ENCODE results near the gene COL9A1.

The COL9A1 gene

GRCh38 chr6:70285201-70285600 lies 17.7 kb downstream of the COL9A1 start:
- no peak for DNase-seq

- DNase-seq: no peak
Observed at GRCh38 chr6:70282919-70283461, 19.9 kb downstream of the COL9A1 start.

DNA sequence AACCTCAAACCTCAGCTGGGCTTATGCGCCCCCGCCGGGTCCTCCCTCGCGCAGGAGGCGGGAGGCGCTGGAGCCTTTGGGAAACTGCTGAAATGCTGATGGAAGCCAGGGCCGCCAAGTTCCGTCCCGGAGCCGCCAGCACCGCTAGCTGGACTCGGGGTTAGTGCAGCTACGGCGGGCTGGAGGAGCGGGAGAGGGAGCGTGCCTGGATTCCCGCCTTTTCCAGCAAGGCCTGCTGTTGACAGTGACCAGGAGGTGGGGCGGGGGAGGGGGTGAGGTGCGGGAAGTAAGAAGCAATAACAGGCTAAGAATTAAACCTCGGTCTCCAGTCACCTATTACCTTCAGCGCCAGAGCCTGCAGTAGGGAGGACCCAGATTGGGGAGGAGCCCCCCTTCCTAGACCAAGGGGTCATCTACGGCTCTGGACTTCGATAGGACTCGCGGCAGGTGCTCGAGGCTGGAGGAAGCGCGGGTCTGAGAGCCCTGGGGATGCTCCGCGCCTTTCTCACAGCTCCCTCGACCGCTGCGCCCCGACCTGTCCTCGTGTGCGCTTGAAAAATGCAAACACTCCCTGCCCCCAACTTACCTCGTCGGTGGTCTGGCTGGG lies 20.5 kb downstream of the COL9A1 start:
- no peak for DNase-seq

DNA sequence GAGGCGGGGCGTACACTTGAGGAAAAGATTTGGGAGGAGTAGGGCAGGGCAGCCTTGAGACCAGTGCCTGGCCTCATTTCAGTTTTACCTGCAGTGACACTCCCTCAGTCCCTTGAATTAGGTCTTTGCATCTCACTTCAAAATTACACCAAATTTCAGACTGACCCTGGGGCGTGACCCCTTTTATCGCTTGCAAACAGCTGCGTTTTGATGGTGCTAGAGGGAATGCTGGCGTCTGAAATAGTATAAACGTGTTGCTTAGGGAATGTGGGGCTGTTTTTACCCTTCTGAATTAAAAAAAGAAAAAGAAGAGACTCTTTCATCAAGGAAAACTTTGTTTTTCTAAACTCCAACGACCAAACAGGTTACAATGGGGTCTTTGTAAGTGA lies 21.0 kb downstream of the COL9A1 start:
- DNase-seq: no peak

DNA sequence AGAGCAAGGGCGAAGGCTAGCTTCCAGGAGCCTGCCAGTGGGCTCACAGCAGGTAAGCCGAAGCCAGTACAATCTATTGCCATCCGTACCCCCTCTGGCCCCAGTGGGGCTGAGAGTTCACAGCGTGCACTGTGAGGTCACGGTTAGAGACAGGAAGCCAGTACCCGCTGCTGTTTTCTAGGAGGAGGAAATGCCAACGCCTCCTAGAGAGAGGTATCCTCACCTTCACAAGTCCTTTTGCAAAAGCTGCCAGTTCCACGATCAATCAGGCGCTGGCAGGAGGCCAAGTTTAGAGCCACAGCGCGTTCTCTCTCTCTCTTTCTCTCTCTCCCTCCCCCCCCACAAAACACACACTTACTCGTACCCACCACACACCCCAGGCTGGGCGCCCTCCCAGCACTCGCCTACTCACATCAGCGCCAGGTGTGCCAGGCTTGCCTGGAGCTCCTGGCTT lies 22.5 kb downstream of the COL9A1 start:
- no peak for DNase-seq

DNA sequence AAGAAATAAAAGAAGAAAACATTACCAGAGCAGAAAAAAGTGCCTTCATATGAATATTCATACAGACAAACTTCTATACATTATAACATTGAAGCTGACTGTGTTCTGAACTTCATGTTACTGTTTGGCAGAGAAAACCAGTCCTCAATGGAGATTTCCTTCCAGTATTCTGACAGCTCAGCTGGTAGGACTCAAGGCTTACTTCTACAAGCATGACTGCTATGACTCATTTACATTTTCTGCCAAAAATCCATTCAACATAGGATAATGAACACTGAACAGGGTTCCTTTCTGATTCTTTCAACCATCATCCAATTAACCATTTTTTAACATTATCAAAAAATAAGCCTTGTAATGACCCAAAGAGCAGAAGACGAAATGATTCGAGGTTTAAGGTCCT lies 25.4 kb downstream of the COL9A1 start:
- DNase-seq: no peak

DNA sequence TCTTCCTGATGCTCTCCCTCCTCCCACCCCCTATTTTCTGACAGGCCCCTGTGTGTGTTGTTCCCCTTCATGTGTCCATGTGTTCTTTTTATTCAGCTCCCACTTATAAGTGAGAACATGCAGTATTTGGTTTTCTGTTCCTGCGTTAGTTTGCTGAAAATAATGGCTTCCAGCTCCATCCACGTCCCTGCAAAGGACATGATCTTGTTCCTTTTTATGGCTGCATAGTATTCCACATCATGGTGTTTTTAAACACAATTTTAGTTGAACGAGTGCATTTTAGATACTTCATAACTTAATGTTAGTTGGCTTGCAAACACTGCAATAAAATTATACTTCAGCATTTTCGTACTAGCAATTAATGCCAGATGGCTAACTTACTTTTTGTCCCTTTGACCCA lies 28.5 kb downstream of the COL9A1 start:
- DNase-seq: no peak

DNA sequence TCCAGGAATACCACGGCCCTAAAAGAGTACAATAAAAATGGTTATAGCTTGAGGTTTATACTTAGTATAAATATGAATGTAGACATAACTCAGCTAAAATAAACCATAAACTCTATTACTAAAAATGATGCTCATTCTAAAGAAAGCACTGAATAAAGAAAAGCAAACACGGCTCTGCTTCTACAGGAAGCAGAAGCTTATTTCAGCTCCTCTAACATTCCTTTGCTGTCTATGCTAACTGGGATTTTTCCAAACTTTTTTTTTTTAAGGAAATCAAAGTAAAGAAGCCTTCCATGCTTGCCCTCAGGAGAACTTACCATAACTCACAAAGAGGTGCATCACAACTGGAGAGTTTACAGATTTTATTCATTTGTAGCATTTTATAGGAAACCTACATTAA lies 30.8 kb downstream of the COL9A1 start:
- no peak for DNase-seq

DNA sequence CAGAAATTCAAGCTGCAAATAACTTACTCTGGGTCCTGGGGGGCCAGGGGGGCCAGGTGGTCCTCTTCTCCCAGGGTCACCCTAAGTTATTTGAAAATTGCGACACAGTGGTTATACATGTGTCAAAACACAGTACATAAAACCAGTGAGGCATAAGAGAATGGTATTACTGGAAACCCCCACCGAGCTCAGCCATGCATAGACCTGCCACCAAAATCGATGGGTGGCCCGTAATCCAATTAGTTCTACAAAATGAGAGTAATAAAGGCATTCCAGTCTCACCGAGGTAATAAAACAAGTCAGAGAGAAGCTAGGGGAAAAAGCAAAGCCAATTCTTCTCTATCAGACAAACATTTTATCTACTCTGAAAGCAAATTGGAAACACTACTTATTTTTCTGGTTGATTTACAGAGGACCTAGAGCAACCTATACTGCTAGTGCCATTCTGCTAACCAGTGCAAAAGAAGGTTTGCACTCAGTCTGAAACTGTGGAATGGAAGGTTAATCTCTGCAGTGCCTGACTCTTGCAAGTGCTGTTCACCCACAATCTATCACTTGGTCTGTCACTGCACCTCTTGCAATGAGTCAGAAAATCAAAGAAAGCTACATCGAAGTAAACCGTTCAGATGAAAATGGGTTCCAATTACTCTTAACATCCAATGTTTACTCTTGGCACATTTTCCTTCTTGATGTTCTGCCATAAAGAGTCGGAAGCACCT lies 32.4 kb downstream of the COL9A1 start:
- DNase-seq: no peak

DNA sequence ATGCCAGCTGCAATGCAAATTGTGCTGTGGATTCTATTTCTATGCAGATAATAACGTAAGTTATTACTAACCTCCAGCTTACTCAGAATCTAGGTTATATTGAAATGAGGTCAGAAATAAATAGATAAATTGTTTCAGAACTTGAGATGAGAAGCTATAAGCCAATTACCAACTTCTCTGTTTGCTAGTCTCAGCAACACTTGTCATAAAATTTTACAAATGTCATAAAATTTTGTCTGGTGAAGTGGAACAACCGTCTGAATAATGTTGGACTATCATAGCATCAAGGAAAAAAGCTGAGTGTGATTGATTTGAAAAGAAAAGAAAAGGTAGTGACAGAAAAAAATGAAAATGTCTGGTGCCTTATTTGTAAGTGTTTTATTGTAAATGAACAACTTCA lies 36.7 kb downstream of the COL9A1 start:
- no peak for DNase-seq

- no peak for DNase-seq
Observed at GRCh38 chr6:70264306-70264705, 38.6 kb downstream of the COL9A1 start.

DNA sequence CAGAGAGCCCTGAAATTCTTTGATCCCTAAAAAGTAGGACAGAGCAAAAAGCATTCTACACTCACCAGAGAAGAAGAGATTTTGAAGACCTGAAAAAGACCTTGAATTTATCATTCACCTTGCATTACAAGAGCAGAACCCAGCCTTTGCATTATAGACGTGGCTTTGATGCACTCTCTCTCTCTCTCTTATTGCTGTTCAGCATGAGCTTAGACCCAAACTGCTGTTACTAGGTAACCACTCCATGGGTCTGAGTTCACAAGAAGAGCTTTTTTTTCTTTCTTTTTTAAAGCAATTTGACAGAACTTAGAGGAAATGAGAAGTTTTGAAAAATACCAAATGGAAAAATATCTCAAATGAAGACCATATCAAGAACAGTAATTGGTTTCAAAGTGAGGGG lies 44.4 kb downstream of the COL9A1 start:
- DNase-seq: no peak

- DNase-seq: no peak
Observed at GRCh38 chr6:70257768-70258273, 45.1 kb downstream of the COL9A1 start.

DNA sequence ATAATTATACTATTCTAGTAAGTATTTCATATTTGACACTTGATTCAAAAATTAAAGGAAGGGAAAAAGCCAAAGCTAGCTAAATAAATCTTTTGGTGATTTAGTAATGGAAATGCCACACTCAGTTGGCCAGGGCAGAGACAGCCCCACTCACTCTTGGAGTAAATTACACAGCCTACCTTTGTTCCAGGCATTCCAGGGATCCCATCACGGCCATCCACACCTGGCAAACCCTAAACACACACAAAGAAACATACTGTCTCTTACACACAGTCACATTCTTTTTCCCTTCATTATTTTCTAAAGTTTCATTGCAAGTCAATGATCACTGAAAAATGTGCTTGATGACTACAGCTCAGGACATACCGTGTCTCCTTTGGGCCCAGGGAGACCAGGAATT lies 48.1 kb downstream of the COL9A1 start:
- no peak for DNase-seq

DNA sequence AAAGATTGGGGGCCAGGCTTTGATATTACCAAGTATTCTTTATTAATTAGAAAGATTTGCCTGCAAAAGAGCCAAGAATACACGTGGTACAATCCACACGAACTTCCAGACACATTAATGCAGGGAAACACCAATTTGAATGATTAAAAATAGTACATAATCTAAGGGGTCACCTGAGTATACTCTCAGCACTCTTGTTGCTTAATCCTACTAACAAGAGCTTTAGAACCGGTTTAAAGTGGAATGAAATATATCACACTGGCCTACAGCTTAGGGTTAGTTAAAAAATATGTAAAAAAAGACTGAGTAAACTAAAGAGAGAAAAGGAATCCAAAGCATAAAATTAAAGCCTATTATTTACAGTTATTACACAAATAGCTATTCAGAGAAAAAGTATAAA lies 49.0 kb downstream of the COL9A1 start:
- DNase-seq: no peak

GRCh38 chr6:70252604-70253003 lies 50.3 kb downstream of the COL9A1 start:
- no peak for DNase-seq

DNA sequence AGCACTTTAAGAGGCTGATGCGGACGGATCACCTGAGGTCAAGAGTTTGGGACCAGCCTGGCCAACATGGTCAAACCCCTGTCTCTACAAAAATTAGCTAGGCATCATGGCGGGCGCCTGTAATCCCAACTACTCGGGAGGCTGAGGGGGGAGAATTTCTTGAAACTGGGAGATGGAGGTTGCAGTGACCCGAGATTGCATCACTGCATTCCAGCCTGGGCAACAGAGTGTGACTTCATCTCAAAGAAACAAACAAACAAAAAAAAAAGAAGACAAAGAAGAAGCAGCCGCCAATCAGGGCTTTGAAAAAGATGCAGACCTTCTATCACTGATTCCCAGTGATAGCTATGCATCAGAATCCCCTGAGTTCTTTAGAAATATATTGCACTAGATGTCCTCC lies 56.8 kb downstream of the COL9A1 start:
- no peak for DNase-seq

GRCh38 chr6:70241991-70242420 lies 60.9 kb downstream of the COL9A1 start:
- no peak for DNase-seq

GRCh38 chr6:70241031-70241430 lies 61.9 kb downstream of the COL9A1 start:
- no peak for DNase-seq

DNA sequence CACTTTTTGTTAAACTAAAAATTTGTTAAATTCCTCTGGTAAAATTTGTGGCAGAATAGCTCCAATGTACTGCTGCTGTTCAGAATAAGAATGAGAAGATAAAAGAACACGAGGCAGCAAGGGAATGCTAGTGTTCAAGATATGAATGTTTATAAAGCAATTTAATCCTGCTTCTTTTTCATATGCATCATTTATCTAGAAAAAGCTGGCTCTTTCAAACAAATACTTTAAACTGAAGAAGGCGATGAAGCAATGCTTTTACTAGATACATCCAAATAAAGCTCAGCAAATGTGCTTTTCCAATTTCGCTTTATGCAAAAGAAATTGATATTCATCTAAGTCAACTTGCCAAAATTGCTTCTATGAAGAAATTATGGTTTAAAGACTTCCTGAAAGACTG lies 66.5 kb downstream of the COL9A1 start:
- no peak for DNase-seq

DNA sequence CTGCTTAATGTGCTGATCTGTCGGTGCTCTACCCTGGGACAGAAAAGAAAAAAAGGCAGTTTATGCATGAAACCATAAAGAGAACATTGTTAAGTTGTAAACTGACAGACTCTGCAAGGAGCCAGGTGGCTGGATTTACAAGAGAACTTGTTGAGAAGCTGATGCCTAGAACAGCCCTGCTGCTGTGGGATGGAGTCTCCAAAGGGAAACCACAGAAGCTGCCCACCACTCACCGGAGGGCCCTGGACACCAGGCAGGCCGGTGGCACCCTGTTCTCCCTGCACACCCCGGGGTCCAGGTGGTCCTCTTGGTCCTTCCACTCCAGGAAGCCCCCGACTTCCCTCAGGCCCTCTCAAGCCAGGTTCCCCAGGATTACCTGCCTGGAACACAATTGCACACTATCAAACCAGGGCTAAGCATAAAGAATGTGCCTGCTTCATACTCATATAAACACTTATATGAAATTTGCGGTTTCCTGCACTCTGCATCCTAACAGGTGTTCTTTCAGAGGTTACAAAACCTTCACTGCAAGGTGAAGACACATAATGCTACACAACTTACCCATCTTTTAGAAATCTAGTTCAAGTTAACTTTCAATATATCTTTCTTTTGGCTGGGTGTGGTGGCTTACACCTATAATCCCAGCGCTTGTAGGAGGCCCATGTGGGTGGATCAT lies 68.2 kb downstream of the COL9A1 start:
- no peak for DNase-seq

- no peak for DNase-seq
Observed at GRCh38 chr6:70231311-70231710, 71.6 kb downstream of the COL9A1 start.

DNA sequence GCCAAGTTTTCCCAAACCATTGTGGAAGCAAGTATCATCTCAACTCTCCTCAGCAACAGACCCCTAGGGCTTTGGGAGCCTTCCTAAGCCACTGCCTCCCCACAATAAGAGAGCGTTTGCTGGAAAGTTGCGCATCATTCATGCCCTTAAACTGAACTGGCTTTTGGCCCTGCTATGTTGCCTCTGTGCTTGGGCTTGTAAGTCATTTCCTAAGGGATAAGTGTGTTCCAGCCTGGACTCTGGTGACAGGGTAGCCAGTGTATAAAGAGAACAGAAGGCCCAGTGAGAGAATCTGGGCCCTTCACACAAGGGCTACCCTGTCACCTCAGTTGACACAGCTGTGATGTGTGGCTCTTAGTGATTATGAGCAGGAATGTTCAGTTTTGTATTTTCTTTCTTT lies 77.8 kb downstream of the COL9A1 start:
- no peak for DNase-seq

DNA sequence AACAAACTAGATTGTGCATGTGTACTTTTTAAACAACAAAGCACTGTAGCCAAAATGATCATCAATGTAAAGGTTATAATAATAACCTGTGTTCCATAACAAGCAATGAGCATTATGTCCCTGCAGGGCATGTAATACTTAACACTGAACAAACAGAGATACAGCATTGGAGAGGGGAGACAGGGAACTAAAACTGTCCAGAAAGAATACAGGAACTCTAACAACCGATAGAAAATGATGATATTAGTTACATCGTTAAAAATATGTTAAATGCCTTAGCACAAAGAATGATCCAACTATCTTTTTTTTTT lies 80.5 kb downstream of the COL9A1 start:
- DNase-seq: no peak

Data from activated gamma-delta T cell (primary cell).